Mucosa of stomach (tissue), 1 donor: ENCODE measurements around the gene RP9.

ENCODE experiments used
- H3K27me3 ChIP-seq: one replicate; pipeline ENCODE4 v1.7.0; 2013; ENCODE audit warnings: mild to moderate bottlenecking, low read length; ENCODE audit not compliant: control insufficient read depth, insufficient read depth
- H3K36me3 ChIP-seq: one replicate; pipeline ENCODE4 v1.7.0; 2013; ENCODE audit warnings: low read length; ENCODE audit not compliant: control insufficient read depth, insufficient read depth
- H3K4me1 ChIP-seq: one replicate; pipeline ENCODE4 v1.7.0; 2013; ENCODE audit warnings: mild to moderate bottlenecking, low read length; ENCODE audit not compliant: control insufficient read depth, insufficient read depth
- H3K4me3 ChIP-seq: one replicate; pipeline ENCODE4 v1.7.0; 2013; ENCODE audit warnings: low read length
- H3K9ac ChIP-seq: one replicate; pipeline ENCODE4 v1.7.0; 2013; ENCODE audit warnings: mild to moderate bottlenecking, low read length, moderate library complexity
- H3K9me3 ChIP-seq: one replicate; pipeline ENCODE4 v1.7.0; 2013; ENCODE audit warnings: mild to moderate bottlenecking, low read length, moderate library complexity; ENCODE audit not compliant: control insufficient read depth
- donor health status: Pancreatic carcinoma.

Gene RP9

DNA sequence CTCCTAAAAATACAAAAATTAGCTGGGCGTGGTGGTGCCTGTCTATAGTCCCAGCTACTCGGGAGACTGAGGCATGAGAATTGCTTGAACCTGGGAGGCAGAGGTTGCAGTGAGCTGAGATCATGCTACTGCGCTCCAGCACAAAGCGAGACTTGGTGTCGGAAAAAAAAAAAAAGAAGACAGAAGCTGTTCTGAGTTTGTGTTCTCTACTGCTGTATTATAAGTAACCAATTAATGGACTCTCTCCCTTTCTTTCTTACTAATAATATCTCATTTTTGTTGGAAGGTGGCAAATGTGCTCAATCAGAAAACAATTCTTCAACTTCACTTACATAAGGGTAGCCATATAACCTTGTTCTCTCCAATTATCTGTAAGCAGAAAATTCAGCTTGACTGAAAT, 54.0 kb downstream of the RP9 start:
- no peak overlapping the region for H3K9ac ChIP-seq

DNA sequence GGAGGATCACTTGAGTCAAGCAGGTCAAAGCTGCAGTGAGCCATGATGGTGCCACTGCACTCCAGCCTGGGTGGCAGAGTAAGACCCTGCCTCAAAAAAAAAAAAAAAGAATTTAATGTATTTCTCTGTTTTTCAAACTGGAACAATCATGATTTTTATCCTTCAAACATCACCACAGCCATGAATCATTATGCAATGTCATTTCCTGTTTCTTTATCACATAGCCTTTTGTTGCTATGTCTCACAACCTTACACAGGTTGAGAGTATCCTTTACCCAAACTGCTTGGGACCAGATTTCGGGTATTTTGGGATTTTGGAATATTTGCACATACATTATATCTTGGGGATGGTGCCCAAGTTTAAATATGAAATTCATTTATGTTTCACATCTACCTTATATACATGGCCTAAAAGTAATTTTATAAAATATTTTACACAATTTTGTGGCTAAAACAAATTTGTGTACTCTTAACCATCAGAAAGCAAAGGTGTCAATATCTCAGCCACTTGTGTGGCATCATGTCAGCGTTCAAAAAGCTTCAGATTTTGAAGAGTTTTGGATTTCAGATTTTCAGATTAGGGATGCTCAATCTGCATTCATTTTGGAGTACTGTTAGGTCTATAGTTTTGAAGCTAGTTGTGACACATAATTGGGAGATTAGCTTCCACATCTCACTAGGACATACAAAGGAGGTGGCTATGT, 54.8 kb downstream of the RP9 start:
- Histone ChIP-seq H3K27me3 (no peaks in the 10 kb centered on the region), H3K4me3 (no peak overlapping the region), H3K9me3 (no peaks in the 10 kb centered on the region), H3K9ac (no peak overlapping the region), H3K36me3 (no peaks in the 10 kb centered on the region), H3K4me1 (peaks cover 16% of the 10 kb centered on the region)

More for the DNA sequence above, 54.0 kb downstream of the RP9 start:
- Histone ChIP-seq H3K27me3 (no peaks in the 10 kb centered on the region), H3K36me3 (no peaks in the 10 kb centered on the region), H3K9me3 (no peaks in the 10 kb centered on the region), H3K4me3 (no peak overlapping the region), H3K4me1 (peaks cover 12% of the 10 kb centered on the region)

DNA sequence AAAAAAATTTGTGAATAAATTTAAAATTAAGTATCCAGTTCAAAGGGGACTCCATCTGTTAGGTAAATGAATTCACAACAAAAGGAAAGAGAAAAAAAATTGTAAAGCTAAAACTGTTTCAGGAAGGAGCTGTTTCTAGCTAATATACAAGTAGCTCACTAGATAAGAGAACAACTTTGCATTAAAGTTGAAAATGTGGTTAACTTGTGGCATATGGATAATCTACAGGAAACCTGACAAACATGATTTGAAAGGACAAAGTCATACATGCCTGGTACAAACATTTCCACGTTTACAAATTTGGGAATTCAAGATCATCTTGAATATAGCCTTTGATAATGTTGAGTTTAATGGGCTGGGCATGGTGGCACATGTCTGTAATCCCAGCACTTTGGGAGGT, 55.5 kb downstream of the RP9 start:
- Histone ChIP-seq H3K9me3 (no peaks in the 10 kb centered on the region), H3K36me3 (no peaks in the 10 kb centered on the region), H3K9ac (no peak overlapping the region), H3K27me3 (no peaks in the 10 kb centered on the region), H3K4me3 (no peak overlapping the region), H3K4me1 (peaks cover 16% of the 10 kb centered on the region)

DNA sequence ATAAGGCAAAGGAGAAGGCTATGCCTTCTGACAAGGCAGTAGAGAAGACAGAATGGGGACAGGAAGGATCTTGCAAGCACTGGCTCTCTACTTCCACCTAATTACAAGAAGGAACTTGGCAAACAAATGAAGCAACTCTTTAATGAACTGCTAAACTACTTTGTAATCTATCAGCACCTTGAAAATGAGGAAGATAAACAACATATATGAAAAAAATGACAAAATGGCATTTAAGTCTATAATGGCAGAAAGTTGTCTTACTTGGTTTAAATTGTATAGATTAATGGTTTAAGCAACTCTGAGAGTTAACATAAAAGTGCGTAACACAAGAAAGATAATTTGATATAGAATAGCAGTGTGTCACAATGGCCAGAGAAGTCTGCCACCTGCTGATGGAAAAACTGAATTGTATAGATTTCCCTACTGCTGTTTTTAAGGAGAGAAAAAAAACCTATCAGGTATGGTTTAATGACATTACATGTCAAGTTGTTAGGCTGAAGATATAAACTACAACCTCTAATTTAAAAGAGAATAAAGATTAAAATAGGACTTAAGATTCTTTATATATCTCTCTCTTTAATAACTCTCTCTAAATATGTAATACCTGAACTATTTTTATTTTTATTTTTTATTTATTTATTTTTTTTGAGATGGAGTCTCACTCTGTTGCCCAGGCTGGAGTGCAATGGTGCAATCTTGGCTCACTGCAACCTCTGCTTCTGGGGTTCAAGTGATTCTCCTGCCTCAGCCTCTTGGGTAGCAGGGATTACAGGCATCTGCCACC, 58.5 kb downstream of the RP9 start:
- H3K27me3 ChIP-seq: no peaks in the 10 kb centered on the region
- no peaks in the 10 kb centered on the region for H3K36me3 ChIP-seq
- no peaks in the 10 kb centered on the region for H3K9me3 ChIP-seq
- peaks cover 25% of the 10 kb centered on the region for H3K4me1 ChIP-seq
- no peak overlapping the region for H3K9ac ChIP-seq
- no peak overlapping the region for H3K4me3 ChIP-seq

DNA sequence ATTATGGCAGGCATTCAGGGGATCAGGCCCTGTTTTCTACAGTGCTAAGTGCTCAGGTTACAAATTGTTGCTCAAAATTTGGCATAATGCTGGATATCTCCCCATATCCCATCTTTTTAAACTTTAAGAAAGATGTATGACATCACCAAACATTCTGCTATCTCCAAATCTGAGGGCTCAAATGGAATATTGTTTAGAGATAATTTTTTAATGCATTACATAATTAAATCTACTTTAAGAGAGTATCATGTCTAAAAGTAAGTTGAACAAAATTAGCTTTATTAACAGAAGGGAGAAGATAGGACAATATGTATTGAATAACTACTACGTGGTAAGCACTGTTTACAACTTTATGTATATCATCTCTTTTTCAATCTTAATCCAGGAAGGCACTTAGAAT, 60.5 kb downstream of the RP9 start:
- Histone ChIP-seq H3K4me1 (peaks cover 35% of the 10 kb centered on the region), H3K4me3 (no peak overlapping the region), H3K9me3 (no peaks in the 10 kb centered on the region), H3K9ac (no peak overlapping the region), H3K36me3 (no peaks in the 10 kb centered on the region), H3K27me3 (no peaks in the 10 kb centered on the region)

DNA sequence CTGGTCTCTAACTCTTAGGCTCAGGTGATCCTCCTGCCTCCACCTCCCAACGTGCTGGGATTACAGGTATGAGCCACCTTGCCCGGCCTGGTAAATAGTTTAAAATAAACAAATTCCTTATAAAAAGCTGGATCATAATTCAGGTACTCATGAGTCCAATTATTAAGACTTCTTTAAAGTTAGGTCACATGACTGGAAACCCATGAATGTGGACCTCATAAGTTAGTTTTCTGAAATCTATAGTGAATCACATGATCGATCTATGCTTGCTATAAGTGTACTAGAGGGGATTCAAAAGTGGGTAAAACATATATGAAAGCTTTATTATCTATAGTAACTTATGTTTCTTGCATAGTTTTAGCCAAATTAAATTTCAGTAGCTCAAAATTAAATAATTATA, 60.9 kb downstream of the RP9 start:
- Histone ChIP-seq H3K9me3 (no peaks in the 10 kb centered on the region), H3K4me1 (peaks cover 40% of the 10 kb centered on the region), H3K27me3 (no peaks in the 10 kb centered on the region), H3K9ac (no peak overlapping the region), H3K36me3 (no peaks in the 10 kb centered on the region), H3K4me3 (no peak overlapping the region)

DNA sequence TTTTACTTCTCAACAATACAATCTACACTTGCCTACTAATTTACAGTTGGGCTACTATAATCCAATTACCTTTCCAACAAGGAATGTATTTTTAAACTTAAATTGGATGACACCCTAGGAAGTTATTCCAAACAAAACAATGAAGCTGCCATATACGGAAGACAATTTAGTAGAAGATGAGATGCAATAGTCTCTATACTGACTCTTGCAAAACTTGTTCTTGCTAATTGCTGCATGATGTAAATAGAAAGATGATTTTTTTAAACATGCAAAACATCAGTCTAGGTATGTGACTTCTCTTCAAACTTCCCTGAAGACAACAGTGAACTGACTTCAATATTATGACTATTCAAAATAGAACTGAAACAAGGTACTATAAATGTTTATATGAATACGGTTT, 64.2 kb downstream of the RP9 start:
- H3K9ac ChIP-seq: peak overlapping the region; percentile 24
- H3K9me3 ChIP-seq: no peaks in the 10 kb centered on the region
- H3K4me1 ChIP-seq: peaks cover 42% of the 10 kb centered on the region
- no peaks in the 10 kb centered on the region for H3K27me3 ChIP-seq
- no peak overlapping the region for H3K4me3 ChIP-seq
- H3K36me3 ChIP-seq: no peaks in the 10 kb centered on the region
